22Rv1 (cell line): ENCODE measurements around the gene DVL1.

Experiments
- ZFX ChIP-seq: fragments of 450-650 bp; IDR thresholded peaks from 2 replicates; pipeline ENCODE4 v1.6.1; 2017; ENCODE audit warnings: antibody characterized with exemption, borderline replicate concordance
- TF ChIP-seq, protein P1 (sequence below): fragments of 450-650 bp; IDR thresholded peaks from 2 replicates; pipeline ENCODE4 v1.5.1; 2017; ENCODE audit warnings: mild to moderate bottlenecking

DNA sequence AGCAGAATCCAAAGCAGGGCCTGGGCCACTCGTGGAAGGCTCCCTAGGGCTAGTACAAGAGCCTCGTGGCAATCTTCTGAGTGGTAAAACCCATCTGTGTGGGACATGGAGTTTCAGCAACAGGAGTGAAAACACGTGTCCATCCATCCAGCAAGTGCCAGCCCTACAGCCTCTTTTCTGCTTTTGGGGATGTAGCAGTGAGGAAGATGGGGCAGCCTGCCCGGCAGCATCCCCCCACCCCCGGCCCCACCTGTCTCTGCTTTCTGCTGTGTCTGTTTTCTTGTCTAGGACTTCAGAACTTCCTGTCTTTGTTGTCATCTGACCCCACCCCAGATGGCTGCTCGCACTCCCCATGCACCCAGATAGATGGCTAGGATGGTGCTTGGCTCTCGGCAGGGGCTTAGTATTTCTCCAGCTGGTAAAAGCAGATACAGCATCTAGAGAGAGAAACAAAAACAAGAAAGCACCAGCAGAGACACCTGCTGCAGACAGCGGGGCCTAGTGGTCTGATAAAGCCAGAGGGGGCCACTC, 23.1 kb downstream of the DVL1 start:
- TF ChIP-seq, protein P1, sequence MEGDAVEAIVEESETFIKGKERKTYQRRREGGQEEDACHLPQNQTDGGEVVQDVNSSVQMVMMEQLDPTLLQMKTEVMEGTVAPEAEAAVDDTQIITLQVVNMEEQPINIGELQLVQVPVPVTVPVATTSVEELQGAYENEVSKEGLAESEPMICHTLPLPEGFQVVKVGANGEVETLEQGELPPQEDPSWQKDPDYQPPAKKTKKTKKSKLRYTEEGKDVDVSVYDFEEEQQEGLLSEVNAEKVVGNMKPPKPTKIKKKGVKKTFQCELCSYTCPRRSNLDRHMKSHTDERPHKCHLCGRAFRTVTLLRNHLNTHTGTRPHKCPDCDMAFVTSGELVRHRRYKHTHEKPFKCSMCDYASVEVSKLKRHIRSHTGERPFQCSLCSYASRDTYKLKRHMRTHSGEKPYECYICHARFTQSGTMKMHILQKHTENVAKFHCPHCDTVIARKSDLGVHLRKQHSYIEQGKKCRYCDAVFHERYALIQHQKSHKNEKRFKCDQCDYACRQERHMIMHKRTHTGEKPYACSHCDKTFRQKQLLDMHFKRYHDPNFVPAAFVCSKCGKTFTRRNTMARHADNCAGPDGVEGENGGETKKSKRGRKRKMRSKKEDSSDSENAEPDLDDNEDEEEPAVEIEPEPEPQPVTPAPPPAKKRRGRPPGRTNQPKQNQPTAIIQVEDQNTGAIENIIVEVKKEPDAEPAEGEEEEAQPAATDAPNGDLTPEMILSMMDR = no peak
- TF ChIP-seq ZFX = no peak
